ENCODE results near the gene NPAS3. TPM values are rescaled to one million over a fixed set of nuclear protein-coding genes. Genes with fewer than 3 reads are reported as not detected.

The NPAS3 gene
- total RNA-seq, 2 donors from 2014 or later: 0.33 to 0.78 TPM

GRCh38 chr14:33477797-33478196, 539.1 kb downstream of the NPAS3 start:
- Histone ChIP-seq H3K4me3 (no peak overlapping the region), H3K27me3 (peaks cover 0 to 3% of the 10 kb centered on the region in 2 donors), H3K27ac (no peak overlapping the region), H3K4me1 (peaks cover 10% of the 10 kb centered on the region), H3K9me3 (no peaks in the 10 kb centered on the region), H3K36me3 (replicated peaks in 1 of 2; ENCODE audit: insufficient read depth in 1 of 2, low read depth in 2 of 2) (no peaks in the 10 kb centered on the region)
- intact Hi-C loops (cut with DNase I): no loop called here
- 27 to 46% methylated on average over 3 of the region's 3 CpGs for WGBS, 2 donors
- TF ChIP-seq CTCF (IDR thresholded peaks at IDR 0.05) (no peak), POLR2A (IDR thresholded peaks at IDR 0.05) (no peak)
- no peak for ATAC-seq
- DNase-seq: no peak

GRCh38 chr14:33480071-33480886, 541.6 kb downstream of the NPAS3 start:
- whole genome bisulfite sequencing, 2 donors: 81 to 82% methylated on average over 9 of the region's 9 CpGs

GRCh38 chr14:33480887-33481184, 542.2 kb downstream of the NPAS3 start:
- intact Hi-C loops (cut with DNase I): no loop called here
- ATAC-seq (no peak), DNase-seq (no peak)
- WGBS, 2 donors: 83 to 84% methylated on average over 3 of the region's 3 CpGs
- Histone ChIP-seq H3K36me3 (replicated peaks in 1 of 2; ENCODE audit: insufficient read depth in 1 of 2, low read depth in 2 of 2) (no peaks in the 10 kb centered on the region), H3K27ac (no peak overlapping the region), H3K27me3 (peaks cover 0 to 3% of the 10 kb centered on the region in 2 donors), H3K9me3 (no peaks in the 10 kb centered on the region), H3K4me1 (peaks cover 10% of the 10 kb centered on the region), H3K4me3 (no peak overlapping the region)
- no peak for TF ChIP-seq CTCF (IDR thresholded peaks at IDR 0.05)

More at GRCh38 chr14:33480071-33480886, 541.6 kb downstream of the NPAS3 start:
- TF ChIP-seq CTCF (IDR thresholded peaks at IDR 0.05) (no peak), POLR2A (IDR thresholded peaks at IDR 0.05) (no peak)
- Histone ChIP-seq H3K27me3 (peaks cover 0 to 3% of the 10 kb centered on the region in 2 donors), H3K4me1 (peaks cover 10% of the 10 kb centered on the region), H3K9me3 (no peaks in the 10 kb centered on the region), H3K4me3 (no peak overlapping the region), H3K36me3 (replicated peaks in 1 of 2; ENCODE audit: insufficient read depth in 1 of 2, low read depth in 2 of 2) (no peaks in the 10 kb centered on the region), H3K27ac (no peak overlapping the region)
- DNase-seq (no peak), ATAC-seq (no peak)
- intact Hi-C loops (cut with DNase I): no loop called here

GRCh38 chr14:33483110-33483509, 544.4 kb downstream of the NPAS3 start:
- H3K27me3 ChIP-seq: peaks cover 0 to 3% of the 10 kb centered on the region in 2 donors
- ATAC-seq (no peak), DNase-seq (no peak)
- H3K36me3 ChIP-seq (replicated peaks in 1 of 2; ENCODE audit: insufficient read depth in 1 of 2, low read depth in 2 of 2): no peaks in the 10 kb centered on the region
- H3K4me3 ChIP-seq: no peak overlapping the region
- H3K4me1 ChIP-seq: peaks cover 5% of the 10 kb centered on the region
- 87 to 89% methylated on average over 6 of the region's 6 CpGs for WGBS, 2 donors
- intact Hi-C loops (cut with DNase I): no loop called here
- TF ChIP-seq CTCF (IDR thresholded peaks at IDR 0.05) (no peak), POLR2A (IDR thresholded peaks at IDR 0.05) (no peak)
- H3K27ac ChIP-seq: no peak overlapping the region
- no peaks in the 10 kb centered on the region for H3K9me3 ChIP-seq

- Histone ChIP-seq H3K9me3 (no peaks in the 10 kb centered on the region), H3K36me3 (replicated peaks in 1 of 2; ENCODE audit: insufficient read depth in 1 of 2, low read depth in 2 of 2) (no peaks in the 10 kb centered on the region), H3K4me3 (no peak overlapping the region), H3K4me1 (peaks cover under 1% of the 10 kb centered on the region), H3K27ac (no peak overlapping the region), H3K27me3 (peaks cover 0 to 3% of the 10 kb centered on the region in 2 donors)
- TF ChIP-seq CTCF (IDR thresholded peaks at IDR 0.05): no peak
- no peak for TF ChIP-seq POLR2A (IDR thresholded peaks at IDR 0.05)
- intact Hi-C loops (cut with DNase I): no loop called here
- ATAC-seq: no peak
- WGBS, 2 donors: 67 to 86% methylated on average over 4 of the region's 4 CpGs
- DNase-seq: no peak
Measured at GRCh38 chr14:33483541-33483940, 544.9 kb downstream of the NPAS3 start.
